ENCODE data around the gene ZP4.
A peak's percentile ranks its signal among the peaks of the same experiment; 100 is the strongest.
"Not testable (repeated sequence)": the region's sequence is repeated elsewhere in the genome, so short reads cannot be mapped to it uniquely, and the experiment has no call there.

The ZP4 gene

DNA sequence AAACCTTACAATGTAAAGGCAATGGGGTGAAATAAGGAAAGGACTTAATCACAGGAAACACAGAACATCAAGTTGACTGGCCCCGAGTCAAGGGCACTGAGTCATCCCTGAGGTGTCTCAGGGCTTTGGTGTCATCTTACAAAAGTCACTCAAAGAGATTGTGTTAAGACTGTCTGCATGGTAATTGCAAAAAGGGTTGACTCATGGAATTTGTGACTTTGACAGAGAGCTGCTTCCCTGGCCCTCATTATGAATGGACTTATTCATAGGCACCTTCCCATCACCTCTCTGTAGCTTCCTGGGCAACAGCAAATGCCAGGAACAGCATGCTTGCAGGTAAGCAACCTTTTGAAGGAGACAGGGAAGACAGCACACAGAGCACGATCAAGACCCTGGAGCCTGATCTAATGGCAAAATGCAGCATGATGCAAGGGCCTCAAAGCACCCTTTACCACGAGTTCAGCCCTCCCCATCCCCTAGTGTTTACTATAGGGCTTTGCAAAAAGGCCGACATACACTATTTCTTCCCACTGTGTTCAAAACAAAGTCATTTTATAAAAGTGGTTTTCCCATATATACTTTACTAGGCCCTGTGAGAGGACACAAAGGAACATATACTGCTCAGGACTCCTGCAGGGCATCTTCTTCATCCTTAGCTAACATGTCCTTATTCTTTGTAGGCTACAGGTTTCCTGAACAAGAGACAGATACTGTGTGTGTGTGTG, 17.1 kb downstream of the ZP4 start:
- no peak for DNase-seq

DNA sequence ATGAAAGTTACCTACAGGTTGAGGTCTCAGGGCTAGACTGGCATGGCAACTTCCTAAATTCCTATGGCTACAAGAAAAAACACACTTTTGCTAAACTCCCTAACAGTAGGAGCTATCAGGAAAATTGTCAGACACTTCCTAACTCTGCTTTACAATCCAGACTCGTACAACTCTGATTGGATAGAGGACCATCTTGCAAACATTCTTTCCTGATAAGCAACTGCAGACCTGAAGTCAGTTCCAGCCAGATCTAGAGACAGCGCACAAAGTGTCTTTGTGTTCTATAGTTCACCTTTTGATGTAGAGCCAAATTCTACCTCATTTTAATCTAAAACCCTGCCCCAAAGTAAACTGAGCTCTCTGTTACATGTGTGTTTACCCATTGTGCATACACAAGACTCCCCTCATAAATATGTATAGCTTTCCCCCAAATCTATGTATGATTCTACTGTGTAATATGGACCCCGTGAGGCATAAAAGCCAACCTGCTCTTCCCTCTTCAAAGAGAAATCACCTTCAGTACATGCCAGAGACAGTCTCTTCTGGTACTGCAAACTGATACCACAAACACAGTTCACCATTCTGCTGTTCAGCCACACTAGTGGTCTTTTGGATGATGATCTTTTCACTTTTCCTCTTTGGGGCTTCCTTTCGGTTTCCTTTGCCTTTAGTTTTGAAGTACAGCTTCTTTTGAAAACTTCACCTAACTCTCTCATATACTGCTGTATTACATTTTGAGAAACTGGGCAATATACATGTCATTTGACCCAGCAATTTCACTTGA, 21.7 kb downstream of the ZP4 start:
- DNase-seq = no peak

DNA sequence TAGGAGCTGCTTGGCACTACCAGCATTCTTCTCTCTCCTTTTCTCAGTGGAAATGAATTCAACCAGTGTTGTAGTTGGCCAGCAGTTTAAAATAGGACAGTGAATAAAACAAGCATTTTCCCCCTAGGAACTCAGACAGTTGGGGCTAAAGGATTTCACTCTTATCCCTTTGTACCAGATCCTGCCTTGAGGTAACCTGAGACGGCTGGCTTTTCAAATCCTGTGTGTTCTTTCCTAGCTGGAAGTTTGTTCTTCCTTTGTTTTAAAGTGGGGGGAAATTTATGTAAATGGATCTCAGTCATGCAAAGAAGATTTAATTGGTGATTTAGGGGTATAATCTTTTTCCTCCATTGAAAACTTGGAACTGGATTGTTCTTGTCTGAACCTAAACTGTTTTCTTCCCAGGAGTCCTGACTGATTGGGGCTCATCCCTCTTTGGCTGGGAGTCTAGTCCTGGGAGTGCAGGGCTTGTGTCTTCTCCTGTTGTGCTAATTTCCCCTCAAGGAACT, 23.3 kb downstream of the ZP4 start:
- no peak for DNase-seq

DNA sequence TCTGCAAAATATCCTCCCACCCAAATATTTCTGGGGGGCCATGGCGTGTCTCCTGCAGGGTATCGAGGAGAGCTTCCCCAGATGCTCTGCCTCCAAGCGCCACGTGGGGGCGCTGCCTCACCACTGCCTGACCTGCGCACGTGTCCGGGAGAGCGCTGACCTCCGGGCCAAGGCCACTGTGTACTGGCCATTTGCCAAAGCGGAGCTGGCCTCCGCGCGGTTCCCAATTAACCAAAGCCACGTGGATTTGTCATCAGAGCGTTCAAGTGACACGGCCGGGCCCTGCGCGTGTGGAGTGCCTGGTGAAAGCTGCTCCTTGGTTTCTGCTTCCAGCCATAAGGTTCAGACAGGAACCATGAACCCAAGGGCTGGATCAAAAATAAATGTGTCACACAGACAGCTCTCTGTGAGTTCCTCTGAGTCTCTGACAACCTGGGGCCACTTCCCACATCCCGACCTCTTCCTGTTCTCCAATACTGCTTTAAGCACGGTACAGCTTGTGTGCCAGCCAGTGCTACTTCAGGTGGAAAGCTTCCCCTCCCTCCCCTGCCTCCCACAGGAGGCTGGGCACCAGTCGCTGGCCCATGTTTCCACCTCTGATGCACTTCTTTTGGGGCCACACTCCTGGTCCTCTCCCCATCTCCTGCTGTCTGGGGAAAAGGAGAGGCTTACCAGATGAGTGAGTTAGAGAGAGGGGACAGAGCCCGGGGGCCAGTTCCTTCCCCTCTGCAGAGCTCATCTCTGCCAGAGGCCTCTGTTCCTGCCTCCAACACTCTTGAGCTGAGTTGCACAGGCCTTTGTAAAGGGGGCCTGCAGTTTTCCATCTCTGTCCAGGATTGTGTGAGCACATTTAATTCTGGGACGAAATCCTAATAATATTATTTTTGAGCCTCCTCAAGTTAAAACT, 26.1 kb downstream of the ZP4 start:
- peak in 2 of 3 experiments; percentile 63 to 84 for DNase-seq

DNA sequence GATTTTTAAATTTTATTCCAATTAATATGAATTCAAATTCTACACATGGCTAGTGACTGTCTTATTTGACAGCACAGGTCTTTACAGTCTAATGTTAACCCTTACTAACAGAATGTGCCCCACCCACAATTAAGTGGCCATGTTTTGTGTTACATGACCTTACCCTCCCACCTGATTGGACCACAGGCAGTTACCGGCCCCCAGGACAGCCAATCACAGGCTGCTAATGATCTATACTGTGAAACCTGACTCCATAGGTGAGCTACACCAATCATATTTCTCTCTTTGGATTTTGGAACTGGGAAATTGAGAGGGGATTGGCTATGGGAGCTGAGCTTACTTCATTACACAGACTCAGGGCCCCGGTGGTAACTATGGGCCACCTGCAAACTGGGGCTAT, 27.5 kb downstream of the ZP4 start:
- no peak for DNase-seq

DNA sequence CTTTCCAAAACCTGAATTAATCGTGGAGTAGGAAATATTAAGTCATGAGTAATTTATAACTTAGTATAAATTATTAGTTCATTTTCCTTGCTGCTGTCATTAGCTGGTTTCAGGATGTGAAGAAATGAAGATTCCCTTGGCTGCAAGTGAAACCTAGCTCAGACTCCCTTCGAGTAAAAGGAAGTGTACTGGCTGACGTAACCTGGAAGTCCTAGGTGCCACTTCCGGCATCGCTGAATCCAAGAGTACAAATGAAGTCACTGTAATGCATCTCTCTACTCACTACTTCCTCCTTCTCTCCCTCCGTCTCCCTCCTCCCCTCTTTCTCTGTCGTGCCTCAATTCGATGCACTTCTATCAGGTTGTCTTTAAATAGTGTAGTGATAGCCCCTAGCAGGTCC, 28.8 kb downstream of the ZP4 start:
- no peak for DNase-seq

DNA sequence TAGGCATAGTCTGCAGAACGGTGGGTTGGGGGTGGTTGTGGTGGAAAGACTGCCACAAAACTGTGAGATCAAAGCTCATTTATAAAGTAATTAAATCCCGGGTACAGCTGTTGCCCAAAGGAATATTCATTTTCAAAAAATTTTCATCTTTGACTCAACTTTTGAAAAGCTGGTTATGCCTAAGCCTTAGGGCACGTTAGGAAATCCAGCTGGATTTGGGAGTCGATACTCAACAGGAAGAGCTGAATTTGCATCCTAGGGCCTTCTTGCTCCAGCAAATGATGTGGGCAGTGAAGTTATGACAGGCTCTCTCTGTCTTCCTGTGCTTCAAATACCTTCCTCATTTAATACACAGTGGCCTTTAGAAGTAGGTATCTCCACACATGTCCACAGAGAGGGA, 31.7 kb downstream of the ZP4 start:
- no peak for DNase-seq

DNA sequence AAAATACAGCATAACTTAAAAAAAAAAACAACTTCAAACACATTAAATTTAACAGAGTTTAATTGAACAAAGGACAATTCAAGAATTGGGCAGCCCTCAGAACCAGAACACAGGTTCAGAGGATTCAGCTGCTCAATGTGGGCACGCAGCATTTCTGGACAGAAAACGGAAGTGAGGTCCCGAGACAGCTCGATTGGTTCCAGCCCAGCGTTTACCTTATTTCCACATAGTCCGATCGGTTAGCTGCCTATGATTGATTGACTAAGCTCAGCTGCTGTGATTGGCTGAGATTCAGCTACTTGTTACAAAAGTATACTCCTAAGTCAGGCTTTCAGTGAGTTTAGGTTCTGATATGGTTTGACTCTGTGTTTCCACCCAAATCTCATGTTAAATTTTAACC, 33.3 kb downstream of the ZP4 start:
- DNase-seq = no peak

DNA sequence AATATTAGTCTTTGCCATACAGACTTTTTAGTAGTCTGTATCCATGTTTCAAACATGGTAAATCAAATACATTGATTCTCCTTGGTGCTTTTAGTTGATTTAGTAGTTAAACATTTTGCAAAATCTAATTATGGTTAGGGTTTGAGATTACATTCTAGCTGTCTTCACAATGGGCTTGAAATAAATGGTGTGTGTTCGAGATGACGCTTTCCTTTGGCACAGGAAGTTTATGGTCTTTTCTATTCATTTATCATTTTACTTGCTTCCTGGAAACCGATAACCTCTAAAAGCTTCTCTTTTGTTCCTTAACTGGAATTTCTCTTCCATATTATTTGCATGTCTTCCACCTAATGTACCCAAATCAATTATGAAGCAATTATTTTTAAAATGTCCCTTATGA, 38.4 kb downstream of the ZP4 start:
- no peak for DNase-seq

DNA sequence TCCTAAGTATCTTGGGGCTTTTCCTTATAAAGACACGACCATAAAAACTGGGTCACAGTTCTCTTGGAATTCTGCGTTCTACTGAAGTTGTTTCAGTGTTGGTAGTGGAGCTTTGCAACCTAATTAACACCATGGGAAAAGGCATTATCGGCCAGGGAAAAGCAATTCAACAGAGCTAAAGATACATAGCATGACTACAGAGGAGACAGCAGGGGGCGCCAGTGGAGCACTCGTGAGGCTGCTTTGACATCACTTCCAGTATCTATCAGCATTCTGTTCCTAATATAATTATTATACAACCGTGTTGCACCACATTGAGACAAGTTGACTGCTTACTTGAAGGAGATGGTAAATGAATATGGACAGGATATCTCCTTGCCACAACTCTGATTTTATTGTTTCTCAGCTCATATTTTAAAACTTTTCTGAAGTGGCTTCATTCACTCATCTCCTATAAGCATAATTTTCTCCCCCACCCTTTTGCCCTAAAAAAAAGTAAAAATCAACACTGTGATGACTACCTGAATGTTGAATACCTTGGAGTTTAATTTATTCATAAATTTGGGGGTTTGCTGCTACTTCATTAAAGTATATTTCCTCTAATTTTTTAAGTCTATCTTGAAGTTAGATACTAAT, 39.4 kb downstream of the ZP4 start:
- DNase-seq = peak in 2 of 3 experiments; percentile 30 to 77

DNA sequence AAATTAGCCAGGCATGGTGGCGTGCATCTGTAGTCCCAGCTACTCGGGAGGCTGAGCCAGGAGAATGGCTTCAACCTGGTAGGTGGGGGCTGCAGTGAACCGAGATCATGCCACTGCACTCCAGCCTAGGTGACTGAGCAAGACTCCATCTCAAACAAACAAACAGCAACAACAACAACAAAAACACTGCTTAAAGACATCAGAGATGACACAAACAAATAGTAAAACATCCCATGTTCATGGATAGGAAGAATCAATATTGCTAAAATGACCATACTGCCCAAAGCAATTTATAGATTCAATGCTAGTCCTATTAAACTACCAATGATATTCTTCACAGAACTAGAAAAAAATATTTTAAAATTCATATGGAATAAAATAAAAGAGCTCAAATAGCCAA, 47.2 kb downstream of the ZP4 start:
- DNase-seq = not testable (repeated sequence)

DNA sequence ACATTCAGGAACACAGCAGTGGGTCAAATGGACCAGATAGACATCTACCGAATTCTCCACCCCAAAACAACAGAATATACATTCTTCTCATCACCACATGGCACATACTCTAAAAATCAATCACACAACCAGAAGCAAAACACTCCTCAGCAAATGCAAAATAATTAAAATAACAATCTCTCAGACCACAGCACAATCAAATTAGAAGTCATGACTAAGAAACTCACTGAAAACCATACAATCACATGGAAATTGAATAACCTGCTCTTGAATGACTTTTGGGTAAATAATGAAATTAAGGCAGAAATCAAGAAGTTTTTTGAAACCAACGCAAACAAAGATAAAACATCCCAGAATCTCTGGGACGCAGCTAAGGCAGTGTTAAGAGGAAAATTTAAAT, 49.2 kb downstream of the ZP4 start:
- DNase-seq = no peak

DNA sequence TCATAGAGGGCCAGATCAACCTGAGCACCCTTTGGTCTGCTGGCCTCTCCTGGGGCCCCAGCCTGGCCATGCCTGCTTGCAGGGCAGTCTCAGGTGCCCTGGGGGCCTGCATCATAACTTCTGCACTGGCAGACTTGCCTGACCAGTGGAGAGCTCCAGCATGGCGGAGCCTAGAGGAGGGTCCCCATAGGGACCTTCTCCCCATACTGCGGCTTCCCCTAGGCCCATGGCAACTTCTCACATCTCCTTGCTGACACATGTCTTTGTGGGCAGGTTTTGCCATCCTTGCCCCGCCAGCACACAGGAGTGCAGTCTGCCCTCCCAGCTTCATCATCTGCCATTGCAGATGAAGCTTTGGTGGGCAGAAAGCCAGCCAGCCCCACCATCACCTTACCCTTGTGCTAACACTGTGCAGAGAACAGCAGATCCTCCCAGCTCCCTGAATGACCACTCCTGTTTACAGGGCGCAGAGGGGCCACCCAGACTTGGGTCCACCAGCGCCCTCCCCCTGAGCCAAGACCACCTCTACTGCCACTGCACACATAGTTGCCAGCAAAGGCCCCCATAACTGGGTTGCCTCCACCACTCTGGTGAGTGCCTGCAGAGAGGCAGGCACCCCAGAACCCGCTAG, 51.7 kb downstream of the ZP4 start:
- DNase-seq = no peak

DNA sequence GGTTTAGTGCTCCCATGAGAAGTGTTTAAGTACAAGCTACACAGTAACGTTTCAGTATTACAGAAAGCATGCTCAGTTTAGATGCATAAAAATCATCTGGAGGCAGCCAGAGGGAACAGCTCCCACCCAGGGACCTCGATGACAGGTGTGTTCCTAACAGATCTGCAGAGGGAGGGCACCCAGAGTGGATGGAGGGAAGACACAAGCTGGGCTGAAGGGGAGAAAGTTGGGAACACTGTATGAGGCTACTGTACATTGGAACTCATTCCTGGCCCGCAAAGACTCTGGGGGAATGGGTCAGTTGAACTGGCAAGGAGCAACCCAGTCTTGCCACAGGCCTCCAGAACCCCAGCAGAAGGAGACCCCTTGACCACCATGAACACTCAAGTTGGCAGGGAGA, 52.4 kb downstream of the ZP4 start:
- no peak for DNase-seq

DNA sequence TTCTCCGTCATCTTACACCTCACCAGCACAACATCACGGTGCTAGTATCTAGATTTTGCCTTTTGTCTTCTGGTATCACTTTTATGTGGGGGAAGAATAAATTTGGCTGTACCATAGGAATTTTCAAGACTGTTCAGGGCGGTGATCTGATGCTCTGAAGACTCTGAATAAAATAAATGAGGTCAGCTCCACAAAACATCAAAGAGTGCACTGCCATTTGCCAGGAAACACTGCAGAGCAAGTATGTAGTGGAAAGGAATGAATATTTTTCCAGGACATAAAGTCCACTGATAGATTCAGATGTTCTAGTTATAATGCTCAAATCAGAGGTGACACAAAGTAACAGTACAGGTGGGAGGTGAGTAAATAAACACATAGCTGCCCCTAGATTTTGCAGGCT, 56.3 kb downstream of the ZP4 start:
- DNase-seq = no peak

DNA sequence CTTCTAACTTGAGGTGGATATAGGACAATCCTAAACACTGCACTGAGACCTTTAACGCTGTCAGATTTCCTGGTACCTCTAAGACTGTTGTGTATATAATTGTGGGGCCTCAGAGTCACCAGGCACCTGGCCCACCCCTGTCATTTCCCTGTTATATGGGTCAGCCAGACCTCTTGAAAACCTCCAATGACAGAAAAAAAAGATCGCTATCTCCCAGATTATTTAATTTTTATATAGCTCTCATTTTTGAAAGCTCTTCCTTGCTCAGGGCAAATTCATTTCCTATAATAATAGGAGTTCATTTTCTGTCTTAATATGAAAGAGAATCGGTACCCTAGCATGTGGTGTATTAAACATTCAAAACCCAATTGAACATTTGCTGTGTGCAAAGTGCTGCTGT, 56.7 kb downstream of the ZP4 start:
- DNase-seq = no peak

DNA sequence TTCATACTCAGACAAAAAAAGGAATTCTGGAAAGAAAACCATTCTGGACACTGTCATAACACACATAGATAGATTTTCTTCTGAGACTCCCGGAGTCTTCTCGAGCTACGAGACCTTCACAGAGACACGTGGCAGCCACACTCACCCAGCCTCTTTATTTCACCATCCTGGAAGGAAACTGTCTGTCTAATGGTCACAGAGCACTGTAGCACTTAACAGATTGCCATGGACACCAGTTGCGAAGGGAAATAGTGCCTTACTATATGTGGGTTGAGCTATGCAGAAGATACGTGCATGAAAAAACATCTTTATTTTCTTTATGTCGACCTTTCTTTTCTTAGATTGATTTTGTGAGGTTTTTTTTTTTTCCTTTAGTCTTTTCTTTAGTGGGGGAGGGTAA, 57.9 kb downstream of the ZP4 start:
- DNase-seq = peak in 1 of 3 experiments; percentile 40

Measured in NCI-H1417 (cell line).